Prostate gland (tissue), 2 donors: ENCODE data around the gene PRKAG3.

ENCODE experiments used
- CTCF ChIP-seq, 4 experiments: fragments of 200-600 bp in 2 of 4; fragments of 450-650 bp in 2 of 4; sonication (generic) in 2 of 4; IDR thresholded peaks; 1 replicate in 3 of 4; 2 replicates in 1 of 4; pipeline ENCODE4 v1.5.1; 2016 to 2019; ENCODE audit warnings: antibody characterized with exemption in 4 of 4, mild to moderate bottlenecking in 2 of 4, moderate library complexity in 2 of 4
- POLR2AphosphoS5 ChIP-seq: sonication (generic); formaldehyde crosslinking; IDR thresholded peaks from one replicate; pipeline ENCODE4 v1.6.1; 2017; ENCODE audit warnings: antibody characterized with exemption

GRCh38 chr2:218839888-218840287 is 8.3 kb upstream of the PRKAG3 start:
- no peak for TF ChIP-seq CTCF (IDR thresholded peaks at IDR 0.05)
- no peak for TF ChIP-seq POLR2AphosphoS5
